Activated CD8-positive, alpha-beta T cell treated with anti-CD3 and anti-CD28 coated beads for 36 hours (primary cell): ENCODE results near the gene SLC7A5. TPM values are rescaled to one million over a fixed set of nuclear protein-coding genes. Genes with fewer than 3 reads are reported as not detected.
A peak's percentile ranks its signal among the peaks of the same experiment; 100 is the strongest.
"Not testable (repeated sequence)": the region's sequence is repeated elsewhere in the genome, so short reads cannot be mapped to it uniquely, and the experiment has no call there.

Source experiments
- ATAC-seq: fragments of 200-7000 bp; cut with Tn5 transposase; one replicate; pipeline ENCODE4 v1.10.0; 2021; ENCODE audit warnings: mild to moderate bottlenecking, moderate library complexity
- CTCF ChIA-PET: fragments of 350-600 bp; sonication (Branson Sonifier 250); formaldehyde crosslinking; loops from one replicate; lab custom pipeline; 2021; ENCODE audit warnings: antibody characterized with exemption; lab: Charles Lee
- POLR2A ChIA-PET: fragments of 350-600 bp; sonication (Branson Sonifier 250); formaldehyde crosslinking; loops from one replicate; lab custom pipeline; 2021; ENCODE audit warnings: antibody characterized with exemption; lab: Charles Lee
- DNase-seq: peaks from one replicate; pipeline ENCODE4 v3.0.0-alpha.2; 2020
- H3K27ac Mint-ChIP-seq: one replicate; pipeline ENCODE4 v1.8.0; 2021; ENCODE audit warnings: mild to moderate bottlenecking, mixed read lengths
- H3K27me3 Mint-ChIP-seq: one replicate; pipeline ENCODE4 v1.8.0; 2021; ENCODE audit warnings: mixed read lengths
- H3K36me3 Mint-ChIP-seq: one replicate; pipeline ENCODE4 v1.8.0; 2021; ENCODE audit warnings: low read depth, mixed read lengths
- H3K4me1 Mint-ChIP-seq: one replicate; pipeline ENCODE4 v1.8.0; 2021; ENCODE audit warnings: low read depth, mixed read lengths
- H3K4me3 Mint-ChIP-seq: one replicate; pipeline ENCODE4 v1.8.0; 2021; ENCODE audit warnings: mild to moderate bottlenecking, moderate library complexity, mixed read lengths
- H3K9me3 Mint-ChIP-seq: one replicate; pipeline ENCODE4 v1.8.0; 2021; ENCODE audit warnings: mixed read lengths
- intact Hi-C: fragments of 100-400 bp; cut with micrococcal nuclease; formaldehyde crosslinking; loops from one replicate; pipeline ENCODE4 v1.10.0; 2022
- total RNA-seq, 2 experiments: library from RNA; stranded (reverse); gene quantifications; one replicate each; pipeline ENCODE4 v1.2.3, GENCODE V29; 2021
- TF ChIP-seq, protein P1 (sequence below): fragments of 200-600 bp; IDR thresholded peaks from one replicate; pipeline ENCODE4 v1.8.0; 2022; ENCODE audit warnings: antibody characterized with exemption, mild to moderate bottlenecking

The SLC7A5 gene
- total RNA-seq, 2 experiments from 2014 or later = 230 to 236 TPM

- TF ChIP-seq, protein P1, sequence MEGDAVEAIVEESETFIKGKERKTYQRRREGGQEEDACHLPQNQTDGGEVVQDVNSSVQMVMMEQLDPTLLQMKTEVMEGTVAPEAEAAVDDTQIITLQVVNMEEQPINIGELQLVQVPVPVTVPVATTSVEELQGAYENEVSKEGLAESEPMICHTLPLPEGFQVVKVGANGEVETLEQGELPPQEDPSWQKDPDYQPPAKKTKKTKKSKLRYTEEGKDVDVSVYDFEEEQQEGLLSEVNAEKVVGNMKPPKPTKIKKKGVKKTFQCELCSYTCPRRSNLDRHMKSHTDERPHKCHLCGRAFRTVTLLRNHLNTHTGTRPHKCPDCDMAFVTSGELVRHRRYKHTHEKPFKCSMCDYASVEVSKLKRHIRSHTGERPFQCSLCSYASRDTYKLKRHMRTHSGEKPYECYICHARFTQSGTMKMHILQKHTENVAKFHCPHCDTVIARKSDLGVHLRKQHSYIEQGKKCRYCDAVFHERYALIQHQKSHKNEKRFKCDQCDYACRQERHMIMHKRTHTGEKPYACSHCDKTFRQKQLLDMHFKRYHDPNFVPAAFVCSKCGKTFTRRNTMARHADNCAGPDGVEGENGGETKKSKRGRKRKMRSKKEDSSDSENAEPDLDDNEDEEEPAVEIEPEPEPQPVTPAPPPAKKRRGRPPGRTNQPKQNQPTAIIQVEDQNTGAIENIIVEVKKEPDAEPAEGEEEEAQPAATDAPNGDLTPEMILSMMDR = no peak
- peaks cover 20% of the 10 kb centered on the region for H3K4me1 Mint-ChIP-seq
- intact Hi-C loops = no loop called here
- H3K27me3 Mint-ChIP-seq = no peaks in the 10 kb centered on the region
- POLR2A ChIA-PET = interaction anchor here (1.2 to 1.7 kb wide), 3 partner anchors 13 to 34 kb away, joined by 3 to 4 read pairs (median 4); no protein-coding TSS in a partner anchor
- H3K4me3 Mint-ChIP-seq = no peak overlapping the region
- ATAC-seq (no peak), DNase-seq (no peak)
- no peaks in the 10 kb centered on the region for H3K36me3 Mint-ChIP-seq
- H3K27ac Mint-ChIP-seq = no peak overlapping the region
- CTCF ChIA-PET = interaction anchor here (1.2 to 2.5 kb wide), 2 partner anchors 38 to 59 kb away, joined by 6 to 8 read pairs; no protein-coding TSS in a partner anchor
- peaks cover 4% of the 10 kb centered on the region for H3K9me3 Mint-ChIP-seq
Observed at GRCh38 chr16:87812200-87812656, 57.1 kb downstream of the SLC7A5 start.

DNA sequence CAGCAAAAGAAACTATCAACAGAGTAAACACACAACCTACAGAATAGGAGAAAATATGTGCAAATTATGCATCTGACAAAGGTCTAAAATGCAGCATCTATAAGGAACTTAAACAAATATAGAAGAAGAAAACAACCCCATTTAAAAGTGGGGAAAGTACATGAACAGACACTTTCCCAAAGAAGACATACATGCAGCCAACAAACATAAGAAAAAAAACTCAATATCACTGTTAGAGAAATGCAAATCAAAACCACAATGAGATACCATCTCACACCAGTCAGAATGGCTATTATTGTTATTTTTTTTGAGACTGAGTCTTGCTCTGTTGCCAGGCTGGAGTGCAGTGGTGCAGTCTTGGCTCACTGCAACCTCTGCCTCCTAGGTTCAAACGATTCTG is 57.9 kb downstream of the SLC7A5 start:
- intact Hi-C loops, ATAC-seq, H3K4me3 Mint-ChIP-seq, H3K27me3 Mint-ChIP-seq, H3K36me3 Mint-ChIP-seq, H3K27ac Mint-ChIP-seq, DNase-seq, H3K9me3 Mint-ChIP-seq: not testable (repeated sequence)
- POLR2A ChIA-PET = interaction anchor here (1.2 to 1.6 kb wide), 2 partner anchors 32 to 33 kb away, joined by 4 read pairs; no protein-coding TSS in a partner anchor
- CTCF ChIA-PET = interaction anchor here (1.2 to 2.5 kb wide), 3 partner anchors 38 to 60 kb away, joined by 5 to 8 read pairs (median 6); no protein-coding TSS in a partner anchor
- H3K4me1 Mint-ChIP-seq = peaks cover 27% of the 10 kb centered on the region

DNA sequence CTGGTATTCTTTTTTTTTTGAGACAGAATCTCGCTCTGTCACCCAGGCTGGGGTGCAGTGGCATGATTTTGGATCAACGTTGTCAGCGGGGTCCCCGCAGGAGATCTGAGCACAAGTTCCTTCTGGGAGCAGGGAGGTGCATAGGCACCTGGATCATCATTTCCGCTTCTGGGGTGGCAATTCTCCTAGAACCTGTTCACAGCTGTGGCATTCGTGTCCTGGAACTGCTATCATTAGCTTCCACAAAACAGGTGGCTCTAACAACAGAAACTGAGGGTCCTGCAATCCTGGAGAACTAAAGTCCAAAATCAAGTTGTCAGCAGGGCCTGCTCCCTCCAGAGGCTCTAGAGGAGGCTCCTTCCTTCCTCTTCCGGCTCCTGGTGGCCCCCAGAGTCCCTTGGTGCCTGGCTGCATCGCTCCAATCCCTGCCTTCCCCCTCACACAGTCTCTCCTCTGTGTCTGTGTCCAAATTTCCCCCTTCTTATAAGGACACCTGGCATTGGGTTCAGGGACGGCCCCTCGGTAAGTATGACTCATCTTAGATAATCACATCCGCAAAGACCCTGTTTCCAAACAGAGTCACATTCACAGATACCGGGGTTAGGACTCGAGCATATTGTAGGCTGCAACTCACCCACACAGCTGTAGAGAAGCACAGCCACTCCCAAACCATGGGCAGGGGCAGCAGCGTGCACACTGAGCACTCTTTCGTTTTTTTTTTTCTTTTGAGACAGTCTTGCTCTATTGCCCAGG is 60.0 kb downstream of the SLC7A5 start:
- TF ChIP-seq, protein P1 = no peak
- Mint-ChIP-seq H3K4me3 (no peak overlapping the region), H3K4me1 (peaks cover 32% of the 10 kb centered on the region), H3K36me3 (no peaks in the 10 kb centered on the region), H3K27ac (peak overlapping the region; percentile 57), H3K27me3 (no peaks in the 10 kb centered on the region), H3K9me3 (peaks cover 2% of the 10 kb centered on the region)
- intact Hi-C loops = no loop called here
- ChIA-PET POLR2A (no interaction called here), CTCF (interaction anchor here (1.4 to 2.5 kb wide), 3 partner anchors 40 to 62 kb away, joined by 3 to 8 read pairs (median 5); no protein-coding TSS in a partner anchor)
- ATAC-seq = peak; percentile 55
- DNase-seq = peak; percentile 58

GRCh38 chr16:87808108-87808507 is 61.2 kb downstream of the SLC7A5 start:
- CTCF ChIA-PET = interaction anchor here (1.4 to 5.9 kb wide), 4 partner anchors 14 to 63 kb away, joined by 3 to 58 read pairs (median 10); no protein-coding TSS in a partner anchor
- peak overlapping the region; percentile 56 for H3K27ac Mint-ChIP-seq
- no peak for DNase-seq
- TF ChIP-seq, protein P1 = no peak
- H3K4me3 Mint-ChIP-seq = no peak overlapping the region
- POLR2A ChIA-PET = interaction anchor here (0.6 to 4.8 kb wide), 7 partner anchors 19 to 63 kb away, joined by 3 to 40 read pairs (median 4); partner anchors contain the start of gene KLHDC4
- no peaks in the 10 kb centered on the region for H3K36me3 Mint-ChIP-seq
- peaks cover 32% of the 10 kb centered on the region for H3K4me1 Mint-ChIP-seq
- H3K9me3 Mint-ChIP-seq = peaks cover 2% of the 10 kb centered on the region
- no peaks in the 10 kb centered on the region for H3K27me3 Mint-ChIP-seq
- no peak for ATAC-seq
- intact Hi-C loops = no loop called here

- peak; percentile 81 for ATAC-seq
- intact Hi-C loops = no loop called here
- DNase-seq = peak; percentile 81
Observed at GRCh38 chr16:87806641-87807546, 62.4 kb downstream of the SLC7A5 start.

More at GRCh38 chr16:87806641-87807546, 62.4 kb downstream of the SLC7A5 start:
- POLR2A ChIA-PET = interaction anchor here (0.5 to 4.8 kb wide), 19 partner anchors 9 to 423 kb away, joined by 3 to 40 read pairs (median 5); partner anchors contain the start of gene SLC7A5
- Mint-ChIP-seq H3K27me3 (no peaks in the 10 kb centered on the region), H3K4me3 (peak overlapping the region; percentile 87), H3K4me1 (peaks cover 32% of the 10 kb centered on the region), H3K9me3 (peaks cover 2% of the 10 kb centered on the region), H3K27ac (peak overlapping the region; percentile 95), H3K36me3 (no peaks in the 10 kb centered on the region)
- TF ChIP-seq, protein P1 = no peak
- CTCF ChIA-PET = interaction anchor here (0.7 to 5.9 kb wide), 7 partner anchors 15 to 89 kb away, joined by 3 to 58 read pairs (median 5); no protein-coding TSS in a partner anchor
